ENCODE results near the gene PCDHGA11.
A peak's percentile ranks its signal among the peaks of the same experiment; 100 is the strongest.
"Not testable (repeated sequence)": the region's sequence is repeated elsewhere in the genome, so short reads cannot be mapped to it uniquely, and the experiment has no call there.

PCDHGA11 gene

GRCh38 chr5:141387557-141388311 is 33.1 kb upstream of the PCDHGA11 start, which contains the start of gene PCDHGB4:
PCDHGB4 (plus strand) TSS chr5:141387698; CDS start chr5:141387885, 187 bp downstream.
- H3K9me3 ChIP-seq (ENCODE audit: control insufficient read depth, low read length); H3K4me1 ChIP-seq (ENCODE audit: control insufficient read depth, insufficient read depth, low read length); H3K36me3 ChIP-seq (ENCODE audit: control insufficient read depth, insufficient read depth, low read length); H3K27ac ChIP-seq (ENCODE audit: insufficient read depth, low read depth, low read length, poor library complexity, severe bottlenecking); H3K27me3 ChIP-seq (ENCODE audit: control insufficient read depth, insufficient read depth, low read length, poor library complexity, severe bottlenecking): not testable (repeated sequence)
- peak within 1 kb of the TSS; percentile 23 for H3K4me3 ChIP-seq (ENCODE audit: insufficient read depth, low read depth, low read length)
- WGBS, 2 experiments = 65 to 71% methylated on average over 17 of the region's 40 CpGs

- peaks cover 5% of the 10 kb centered on the region for H3K9me3 ChIP-seq (ENCODE audit: control insufficient read depth, low read length)
- H3K27ac ChIP-seq (ENCODE audit: insufficient read depth, low read depth, low read length, poor library complexity, severe bottlenecking) = no peak overlapping the region
- 92 to 100% methylated on average over 9 to 10 of the region's 10 CpGs for WGBS, 2 experiments
- no peaks in the 10 kb centered on the region for H3K4me1 ChIP-seq (ENCODE audit: control insufficient read depth, insufficient read depth, low read length)
- no peak overlapping the region for H3K4me3 ChIP-seq (ENCODE audit: insufficient read depth, low read depth, low read length)
- peaks cover 12% of the 10 kb centered on the region for H3K36me3 ChIP-seq (ENCODE audit: control insufficient read depth, insufficient read depth, low read length)
- H3K27me3 ChIP-seq (ENCODE audit: control insufficient read depth, insufficient read depth, low read length, poor library complexity, severe bottlenecking) = no peaks in the 10 kb centered on the region
Observed at GRCh38 chr5:141388661-141389060, 32.2 kb upstream of the PCDHGA11 start.

- Histone ChIP-seq H3K9me3 (ENCODE audit: control insufficient read depth, low read length) (peaks cover 5% of the 10 kb centered on the region), H3K27me3 (ENCODE audit: control insufficient read depth, insufficient read depth, low read length, poor library complexity, severe bottlenecking) (no peaks in the 10 kb centered on the region), H3K4me1 (ENCODE audit: control insufficient read depth, insufficient read depth, low read length) (no peaks in the 10 kb centered on the region), H3K27ac (ENCODE audit: insufficient read depth, low read depth, low read length, poor library complexity, severe bottlenecking) (no peak overlapping the region), H3K4me3 (ENCODE audit: insufficient read depth, low read depth, low read length) (no peak overlapping the region), H3K36me3 (ENCODE audit: control insufficient read depth, insufficient read depth, low read length) (peaks cover 12% of the 10 kb centered on the region)
- 96 to 97% methylated on average over 77 of the region's 77 CpGs for WGBS, 2 experiments
Observed at GRCh38 chr5:141389153-141390042, 31.5 kb upstream of the PCDHGA11 start.

GRCh38 chr5:141392429-141393198 is 28.2 kb upstream of the PCDHGA11 start, which contains the start of gene PCDHGA8:
PCDHGA8 (plus strand) TSS chr5:141392633; CDS start chr5:141392814, 181 bp downstream.
- Histone ChIP-seq H3K9me3 (ENCODE audit: control insufficient read depth, low read length) (peaks cover 5% of the 10 kb centered on the region), H3K36me3 (ENCODE audit: control insufficient read depth, insufficient read depth, low read length) (peaks cover 12% of the 10 kb centered on the region), H3K27me3 (ENCODE audit: control insufficient read depth, insufficient read depth, low read length, poor library complexity, severe bottlenecking) (no peaks in the 10 kb centered on the region), H3K27ac (ENCODE audit: insufficient read depth, low read depth, low read length, poor library complexity, severe bottlenecking) (no peak within 1 kb of the TSS), H3K4me1 (ENCODE audit: control insufficient read depth, insufficient read depth, low read length) (no peaks in the 10 kb centered on the region), H3K4me3 (ENCODE audit: insufficient read depth, low read depth, low read length) (no peak within 1 kb of the TSS)
- WGBS, 2 experiments = 96 to 97% methylated on average over 37 to 38 of the region's 38 CpGs

- Histone ChIP-seq H3K4me3 (ENCODE audit: insufficient read depth, low read depth, low read length) (no peak overlapping the region), H3K27ac (ENCODE audit: insufficient read depth, low read depth, low read length, poor library complexity, severe bottlenecking) (no peak overlapping the region), H3K27me3 (ENCODE audit: control insufficient read depth, insufficient read depth, low read length, poor library complexity, severe bottlenecking) (no peaks in the 10 kb centered on the region), H3K9me3 (ENCODE audit: control insufficient read depth, low read length) (peaks cover 4% of the 10 kb centered on the region), H3K4me1 (ENCODE audit: control insufficient read depth, insufficient read depth, low read length) (no peaks in the 10 kb centered on the region), H3K36me3 (ENCODE audit: control insufficient read depth, insufficient read depth, low read length) (peaks cover 12% of the 10 kb centered on the region)
- 94 to 95% methylated on average over 21 of the region's 21 CpGs for WGBS, 2 experiments
Observed at GRCh38 chr5:141393267-141393666, 27.6 kb upstream of the PCDHGA11 start.

GRCh38 chr5:141394401-141395187 is 26.3 kb upstream of the PCDHGA11 start:
- H3K27ac ChIP-seq (ENCODE audit: insufficient read depth, low read depth, low read length, poor library complexity, severe bottlenecking); H3K4me1 ChIP-seq (ENCODE audit: control insufficient read depth, insufficient read depth, low read length); H3K27me3 ChIP-seq (ENCODE audit: control insufficient read depth, insufficient read depth, low read length, poor library complexity, severe bottlenecking); H3K9me3 ChIP-seq (ENCODE audit: control insufficient read depth, low read length); H3K4me3 ChIP-seq (ENCODE audit: insufficient read depth, low read depth, low read length): not testable (repeated sequence)
- 96 to 97% methylated on average over 40 to 41 of the region's 53 CpGs for WGBS, 2 experiments
- H3K36me3 ChIP-seq (ENCODE audit: control insufficient read depth, insufficient read depth, low read length) = peaks cover 12% of the 10 kb centered on the region

GRCh38 chr5:141397756-141398551 is 22.9 kb upstream of the PCDHGA11 start, which contains the start of gene PCDHGB5:
PCDHGB5 (plus strand) TSS chr5:141397947; CDS start chr5:141398128, 181 bp downstream.
- not testable (repeated sequence) for H3K9me3 ChIP-seq (ENCODE audit: control insufficient read depth, low read length); H3K36me3 ChIP-seq (ENCODE audit: control insufficient read depth, insufficient read depth, low read length); H3K27me3 ChIP-seq (ENCODE audit: control insufficient read depth, insufficient read depth, low read length, poor library complexity, severe bottlenecking); H3K4me1 ChIP-seq (ENCODE audit: control insufficient read depth, insufficient read depth, low read length); H3K4me3 ChIP-seq (ENCODE audit: insufficient read depth, low read depth, low read length); H3K27ac ChIP-seq (ENCODE audit: insufficient read depth, low read depth, low read length, poor library complexity, severe bottlenecking)
- WGBS, 2 experiments = 86 to 92% methylated on average over 19 to 20 of the region's 43 CpGs

- Histone ChIP-seq H3K4me1 (ENCODE audit: control insufficient read depth, insufficient read depth, low read length) (no peaks in the 10 kb centered on the region), H3K27ac (ENCODE audit: insufficient read depth, low read depth, low read length, poor library complexity, severe bottlenecking) (no peak overlapping the region), H3K27me3 (ENCODE audit: control insufficient read depth, insufficient read depth, low read length, poor library complexity, severe bottlenecking) (no peaks in the 10 kb centered on the region), H3K36me3 (ENCODE audit: control insufficient read depth, insufficient read depth, low read length) (no peaks in the 10 kb centered on the region), H3K4me3 (ENCODE audit: insufficient read depth, low read depth, low read length) (no peak overlapping the region), H3K9me3 (ENCODE audit: control insufficient read depth, low read length) (peaks cover 3% of the 10 kb centered on the region)
- WGBS, 2 experiments = 93 to 96% methylated on average over 15 of the region's 15 CpGs
Observed at GRCh38 chr5:141398608-141399007, 22.2 kb upstream of the PCDHGA11 start.
